ENCODE results near the gene PSMD11. TPM values are rescaled to one million over a fixed set of nuclear protein-coding genes. Genes with fewer than 3 reads are reported as not detected.
A peak's percentile ranks its signal among the peaks of the same experiment; 100 is the strongest.

The PSMD11 gene
- total and polyA plus RNA-seq, 2 of the 8 experiments (the other 6 are each of a cell fraction or from before 2014, with no cell fraction given) = 68.4 to 171 TPM

DNA sequence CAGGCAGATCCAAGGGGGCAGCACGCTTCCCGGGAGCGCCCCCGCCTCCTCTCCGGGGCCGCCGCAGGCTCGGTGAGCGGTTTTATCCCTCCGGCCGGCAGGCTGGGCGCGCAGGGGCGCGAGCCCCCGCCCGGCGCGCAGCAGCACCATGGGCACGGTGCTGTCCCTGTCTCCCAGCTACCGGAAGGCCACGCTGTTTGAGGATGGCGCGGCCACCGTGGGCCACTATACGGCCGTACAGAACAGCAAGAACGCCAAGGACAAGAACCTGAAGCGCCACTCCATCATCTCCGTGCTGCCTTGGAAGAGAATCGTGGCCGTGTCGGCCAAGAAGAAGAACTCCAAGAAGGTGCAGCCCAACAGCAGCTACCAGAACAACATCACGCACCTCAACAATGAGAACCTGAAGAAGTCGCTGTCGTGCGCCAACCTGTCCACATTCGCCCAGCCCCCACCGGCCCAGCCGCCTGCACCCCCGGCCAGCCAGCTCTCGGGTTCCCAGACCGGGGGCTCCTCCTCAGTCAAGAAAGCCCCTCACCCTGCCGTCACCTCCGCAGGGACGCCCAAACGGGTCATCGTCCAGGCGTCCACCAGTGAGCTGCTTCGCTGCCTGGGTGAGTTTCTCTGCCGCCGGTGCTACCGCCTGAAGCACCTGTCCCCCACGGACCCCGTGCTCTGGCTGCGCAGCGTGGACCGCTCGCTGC, 43.3 kb downstream of the PSMD11 start:
- H3K4me1 ChIP-seq (replicated peaks in 1 of 4; ENCODE audit: control insufficient read depth in 3 of 4, insufficient read depth in 4 of 4, low read length in 3 of 4) = peaks cover 10 to 48% (median 28%) of the 10 kb centered on the region in 4 experiments
- peak overlapping the region; percentile 18 for H3K23ac ChIP-seq (ENCODE audit: insufficient read length)
- H3K27ac ChIP-seq (ENCODE audit: low read depth, low read length) = peak overlapping the region; percentile 48; the same call in 1 of the 2 replicates
- H3K56ac ChIP-seq (replicated peaks; ENCODE audit: insufficient read length, low read depth, low read length) = no peak overlapping the region
- peaks cover 0 to 27% of the 10 kb centered on the region in 2 experiments; a peak in 2 of 4 replicates for H3K79me2 ChIP-seq (ENCODE audit: control insufficient read depth in 1 of 2, insufficient read depth in 2 of 2, low read length in 2 of 2)
- peak overlapping the region; percentile 55; the same call in 1 of the 2 replicates for H3K18ac ChIP-seq (ENCODE audit: extremely low read depth, low read length)
- POLR2A ChIA-PET (ENCODE audit: partially characterized antibody) = interaction anchor here (0.8 to 5.4 kb wide), 10 partner anchors 8 to 44 kb away, joined by 3 to 35 read pairs (median 5); partner anchors contain the start of gene PSMD11
- peaks cover 12% of the 10 kb centered on the region for H3K79me1 ChIP-seq (ENCODE audit: low read depth, low read length)
- peak overlapping the region; percentile 52 to 86 (median 66); a peak in 6 of 7 replicates for H3K9ac ChIP-seq (replicated peaks in 1 of 4; ENCODE audit: extremely low read depth in 1 of 4, low read depth in 3 of 4, low read length in 3 of 4)
- peak overlapping the region; percentile 77 for H4K91ac ChIP-seq (replicated peaks; ENCODE audit: insufficient read length, low read length)
- H2BK120ac ChIP-seq (replicated peaks; ENCODE audit: low read depth, low read length) = no peak overlapping the region
- peak overlapping the region; percentile 18; the same call in 1 of the 2 replicates for H4K8ac ChIP-seq (ENCODE audit: extremely low read depth, insufficient read depth, low read length)
- H3K4ac ChIP-seq (replicated peaks; ENCODE audit: insufficient read length, low read depth, low read length) = no peak overlapping the region
- H3K9me3 ChIP-seq (ENCODE audit: insufficient read depth in 2 of 2, low read depth in 1 of 2, low read length in 1 of 2) = no peaks in the 10 kb centered on the region
- FAIRE-seq (no peak), DNase-seq (ENCODE audit: low read depth in 1 of 2, low spot score in 2 of 2) (no peak)
- CTCF ChIA-PET (ENCODE audit: partially characterized antibody) = interaction anchor here (0.9 to 9.6 kb wide), 5 partner anchors 9 to 30 kb away, joined by 4 to 71 read pairs (median 7); no protein-coding TSS in a partner anchor
- peak overlapping the region; percentile 1; the same call in 1 of the 2 replicates for H2AFZ ChIP-seq (ENCODE audit: low read length)
- peaks cover 8% of the 10 kb centered on the region for H3K23me2 ChIP-seq (ENCODE audit: low read depth, low read length)
- H2AK5ac ChIP-seq (ENCODE audit: low read depth, low read length) = 0 out of 2 replicates have a peak overlapping the region, but pooled peaks have one; percentile 67
- peak overlapping the region; percentile 6; the same call in 1 of the 2 replicates for H2BK12ac ChIP-seq (ENCODE audit: low read depth, low read length)
- no peak overlapping the region for H4K5ac ChIP-seq (ENCODE audit: insufficient read length, low read depth, low read length)
- 0 out of 2 replicates have a peak overlapping the region, but pooled peaks have one; percentile 67 for H2BK15ac ChIP-seq (ENCODE audit: low read length)
- WGBS, 2 experiments (ENCODE audit: extremely low coverage in 1 of 2, insufficient coverage in 1 of 2, insufficient read length in 1 of 2, insufficient replicate concordance in 2 of 2, low coverage in 1 of 2, low lambda C conversion rate in 2 of 2, missing lambda C conversion rate in 1 of 2) = 41% methylated on average over 40 of the region's 59 CpGs; no CpG with 5 or more reads in 1 of the 2 experiments
- H2BK20ac ChIP-seq (ENCODE audit: low read length) = no peak overlapping the region
- H3K4me3 ChIP-seq (ENCODE audit: extremely low read depth in 1 of 4, insufficient read depth in 2 of 4, low read depth in 3 of 4, low read length in 4 of 4) = peak overlapping the region; percentile 51 to 74 (median 62)
- H3K14ac ChIP-seq (ENCODE audit: insufficient read length) = no peak overlapping the region
- no peak overlapping the region for H2BK5ac ChIP-seq (ENCODE audit: low read depth, low read length)
- H3K36me3 ChIP-seq (ENCODE audit: control insufficient read depth in 2 of 4, insufficient read depth in 4 of 4, low read length in 3 of 4) = peaks cover 0 to 13% (median 4%) of the 10 kb centered on the region in 4 experiments; a peak in 3 of 8 replicates
- peak overlapping the region; percentile 91 to 93 for H3K4me2 ChIP-seq (ENCODE audit: insufficient read depth in 1 of 2, low read depth in 2 of 2, low read length in 2 of 2)
- H4K20me1 ChIP-seq (replicated peaks in 1 of 2; ENCODE audit: control insufficient read depth in 1 of 2, insufficient read depth in 2 of 2, low read length in 2 of 2) = peaks cover 3 to 16% of the 10 kb centered on the region in 2 experiments
- no peaks in the 10 kb centered on the region; a peak in 2 of 7 replicates for H3K27me3 ChIP-seq (replicated peaks in 1 of 4; ENCODE audit: control insufficient read depth in 3 of 4, extremely low read depth in 1 of 4, insufficient read depth in 3 of 4, low read length in 3 of 4)
- TF ChIP-seq RBBP5 (IDR thresholded peaks at IDR 0.05; ENCODE audit: borderline replicate concordance, low read depth, low read length) (no peak), CBX5 (IDR thresholded peaks at IDR 0.05; ENCODE audit: low read depth, low read length) (no peak), CHD1 (IDR thresholded peaks at IDR 0.05; ENCODE audit: low read depth, low read length) (no peak), EZH2 (IDR thresholded peaks at IDR 0.05; ENCODE audit: low read depth, low read length, severe bottlenecking) (no peak), POLR2A (IDR thresholded peaks at IDR 0.05; ENCODE audit: control extremely low read depth in 1 of 2, low read depth in 2 of 2, low read length in 2 of 2) (no peak; a peak in 1 of 3 replicates), SUZ12 (IDR thresholded peaks at IDR 0.05; ENCODE audit: low read length) (no peak), TBP (IDR thresholded peaks at IDR 0.05; ENCODE audit: low read depth, low read length) (no peak)
- TF ChIP-seq, protein P1, sequence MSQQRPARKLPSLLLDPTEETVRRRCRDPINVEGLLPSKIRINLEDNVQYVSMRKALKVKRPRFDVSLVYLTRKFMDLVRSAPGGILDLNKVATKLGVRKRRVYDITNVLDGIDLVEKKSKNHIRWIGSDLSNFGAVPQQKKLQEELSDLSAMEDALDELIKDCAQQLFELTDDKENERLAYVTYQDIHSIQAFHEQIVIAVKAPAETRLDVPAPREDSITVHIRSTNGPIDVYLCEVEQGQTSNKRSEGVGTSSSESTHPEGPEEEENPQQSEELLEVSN (IDR thresholded peaks at IDR 0.05) = 0 out of 2 replicates have a peak, but pooled peaks have one; percentile 15
- TF ChIP-seq, protein P2, sequence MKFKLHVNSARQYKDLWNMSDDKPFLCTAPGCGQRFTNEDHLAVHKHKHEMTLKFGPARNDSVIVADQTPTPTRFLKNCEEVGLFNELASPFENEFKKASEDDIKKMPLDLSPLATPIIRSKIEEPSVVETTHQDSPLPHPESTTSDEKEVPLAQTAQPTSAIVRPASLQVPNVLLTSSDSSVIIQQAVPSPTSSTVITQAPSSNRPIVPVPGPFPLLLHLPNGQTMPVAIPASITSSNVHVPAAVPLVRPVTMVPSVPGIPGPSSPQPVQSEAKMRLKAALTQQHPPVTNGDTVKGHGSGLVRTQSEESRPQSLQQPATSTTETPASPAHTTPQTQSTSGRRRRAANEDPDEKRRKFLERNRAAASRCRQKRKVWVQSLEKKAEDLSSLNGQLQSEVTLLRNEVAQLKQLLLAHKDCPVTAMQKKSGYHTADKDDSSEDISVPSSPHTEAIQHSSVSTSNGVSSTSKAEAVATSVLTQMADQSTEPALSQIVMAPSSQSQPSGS (IDR thresholded peaks at IDR 0.05; ENCODE audit: low read length) = no peak
